NOMO-1 treated with DMSO at 0.1 percent for 48 hours (cell line): ENCODE data around the gene TBCD.

Experiments used
- DNase-seq: peaks from one replicate; lab custom pipeline; 2025; ENCODE audit not compliant: unreplicated experiment; lab: John Stamatoyannopoulos, UW

TBCD gene

GRCh38 chr17:82936768-82937171 lies 184.9 kb downstream of the TBCD start:
- no peak for DNase-seq

- DNase-seq = no peak
Observed at GRCh38 chr17:82937411-82938371, 185.8 kb downstream of the TBCD start.

- DNase-seq = no peak
Observed at GRCh38 chr17:82938486-82938872, 186.6 kb downstream of the TBCD start.

GRCh38 chr17:82938873-82939620 lies 187.2 kb downstream of the TBCD start:
- DNase-seq = no peak

DNA sequence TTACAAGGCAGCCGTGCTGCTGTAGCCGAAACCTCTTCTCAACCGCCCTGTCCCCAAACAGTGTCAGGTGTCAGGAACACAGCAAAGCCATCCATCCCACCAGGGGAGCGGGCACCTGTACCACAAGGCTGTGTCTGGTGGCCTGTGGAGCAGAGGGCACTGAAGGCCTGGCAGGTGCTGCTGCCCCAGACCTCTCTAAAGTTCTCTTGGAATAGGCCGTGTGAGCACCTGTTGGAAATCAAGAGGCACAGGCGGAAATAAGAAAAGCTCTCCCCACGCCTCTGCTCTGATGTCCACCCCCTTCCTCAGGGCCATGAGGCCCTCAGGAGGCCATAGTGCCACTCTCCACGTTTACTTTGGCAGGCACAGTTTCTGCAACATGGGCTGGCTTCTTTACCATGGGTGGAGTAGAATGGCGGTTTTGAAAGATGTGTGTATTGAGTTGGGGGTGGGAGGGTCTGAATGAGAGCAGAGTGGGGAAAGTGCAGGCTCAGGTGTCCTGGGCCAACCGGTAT lies 187.8 kb downstream of the TBCD start:
- no peak for DNase-seq

DNA sequence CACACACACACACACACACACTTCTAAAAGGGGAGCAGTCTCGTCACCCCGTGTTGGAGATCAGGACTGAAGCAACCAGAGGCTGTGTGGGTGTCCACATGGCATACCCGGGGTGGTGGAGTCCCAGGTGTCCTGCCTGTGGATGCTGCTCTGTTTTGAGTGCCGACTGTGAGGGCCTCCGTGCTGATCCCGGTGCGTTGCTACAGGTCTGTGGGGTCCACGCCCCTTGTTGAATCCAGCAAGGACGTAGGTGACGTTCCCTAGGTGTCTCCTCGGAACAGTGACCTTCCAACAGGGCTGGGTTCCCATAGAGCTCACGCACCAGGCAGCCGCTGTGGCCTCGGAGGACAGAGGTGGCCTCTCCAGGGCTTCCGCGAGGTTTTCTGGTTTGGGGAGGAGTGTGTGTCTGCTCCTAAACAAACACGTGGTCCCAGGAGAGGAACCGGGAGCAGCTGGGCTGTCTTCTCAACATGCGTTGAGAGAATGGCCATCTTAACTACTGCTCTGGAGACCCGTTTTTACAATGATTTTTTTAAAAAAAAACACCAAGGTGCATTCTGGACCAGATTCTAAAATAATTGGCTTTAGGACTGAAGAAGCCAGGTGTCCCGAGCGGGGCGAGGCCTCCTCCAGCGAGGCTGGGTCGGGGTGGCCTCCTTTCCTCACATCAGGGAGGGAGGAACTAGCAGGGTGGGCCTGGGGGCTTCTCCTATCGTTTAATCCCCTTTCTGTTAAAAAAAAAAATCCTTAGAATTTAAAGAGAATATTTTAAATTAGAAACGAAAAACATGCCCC lies 188.6 kb downstream of the TBCD start:
- no peak for DNase-seq

- no peak for DNase-seq
Observed at GRCh38 chr17:82941021-82942001, 189.4 kb downstream of the TBCD start.

DNA sequence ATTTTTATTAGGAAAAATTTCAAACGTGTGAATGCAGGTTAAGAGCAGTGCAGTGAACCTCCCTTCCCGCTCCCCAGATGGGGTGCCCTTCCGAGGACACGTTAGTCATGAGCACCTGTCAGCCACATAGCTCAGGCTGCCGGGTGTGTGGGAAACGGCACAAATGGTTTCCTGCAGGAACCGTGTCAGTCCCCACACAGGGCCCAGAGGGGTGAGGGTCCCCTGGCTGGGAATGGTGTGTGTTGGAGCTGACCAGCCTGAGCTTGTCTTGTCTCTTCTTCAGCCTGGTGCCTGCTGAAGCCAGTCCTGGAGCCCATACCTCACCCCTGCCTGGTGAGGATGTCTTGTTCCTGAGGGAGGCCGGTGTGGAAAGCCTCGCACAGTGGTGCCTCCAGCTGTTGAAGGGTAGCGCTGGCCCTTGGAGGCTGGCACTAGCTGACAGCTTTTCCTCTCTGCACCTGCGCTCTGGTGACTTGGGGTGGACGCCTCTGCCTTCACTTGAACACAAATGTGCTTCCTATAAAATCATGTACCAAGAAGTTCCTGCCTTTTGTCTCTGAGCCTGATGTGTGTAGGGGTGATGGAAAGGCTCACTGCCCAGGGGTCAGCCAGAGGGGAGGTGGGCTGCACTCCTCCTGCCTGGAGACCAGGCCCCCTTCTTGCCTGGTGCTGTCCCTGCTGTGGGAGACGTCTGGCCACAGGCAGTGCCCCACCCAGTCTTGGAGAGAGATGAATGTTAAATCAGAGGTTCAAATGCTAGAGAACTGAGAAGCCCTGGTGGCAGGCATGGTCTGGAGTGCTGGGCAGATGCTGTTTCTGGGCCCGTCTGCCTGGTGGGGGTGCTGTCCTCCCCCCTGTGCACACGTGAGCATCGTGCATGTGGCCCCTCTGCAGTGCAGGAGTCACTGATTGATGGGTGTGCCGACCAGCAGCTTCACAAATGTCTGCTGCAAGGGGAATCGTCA lies 190.6 kb downstream of the TBCD start:
- DNase-seq = no peak

GRCh38 chr17:82943339-82943738 lies 191.5 kb downstream of the TBCD start:
- DNase-seq = no peak

- no peak for DNase-seq
Observed at GRCh38 chr17:82943751-82944150, 191.9 kb downstream of the TBCD start.

GRCh38 chr17:82944990-82945389 lies 193.1 kb downstream of the TBCD start:
- DNase-seq = no peak

GRCh38 chr17:82946081-82946480 lies 194.2 kb downstream of the TBCD start:
- DNase-seq = no peak

GRCh38 chr17:82947051-82947991 lies 195.5 kb downstream of the TBCD start:
- DNase-seq = no peak

- no peak for DNase-seq
Observed at GRCh38 chr17:82948081-82948511, 196.2 kb downstream of the TBCD start.

DNA sequence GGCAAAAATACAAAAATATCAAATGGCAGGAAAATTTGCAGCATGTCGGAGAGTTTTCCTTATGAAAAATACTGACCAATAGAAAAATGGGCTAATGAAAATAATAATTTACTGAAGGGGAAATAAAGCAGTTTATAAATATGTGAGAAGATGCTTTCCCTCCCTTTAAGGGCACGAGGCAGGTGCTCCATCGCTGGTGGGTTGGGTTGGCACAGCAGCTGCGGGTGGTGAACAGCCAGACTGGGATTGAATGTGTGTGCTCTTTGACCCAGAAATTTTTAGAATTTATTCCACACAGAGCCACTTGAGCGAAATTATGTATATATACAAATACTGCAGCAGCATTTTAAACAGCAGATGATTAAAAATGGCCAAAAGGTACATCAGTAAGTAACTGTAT lies 197.1 kb downstream of the TBCD start:
- DNase-seq = no peak

- DNase-seq = no peak
Observed at GRCh38 chr17:82949361-82949760, 197.5 kb downstream of the TBCD start.

DNA sequence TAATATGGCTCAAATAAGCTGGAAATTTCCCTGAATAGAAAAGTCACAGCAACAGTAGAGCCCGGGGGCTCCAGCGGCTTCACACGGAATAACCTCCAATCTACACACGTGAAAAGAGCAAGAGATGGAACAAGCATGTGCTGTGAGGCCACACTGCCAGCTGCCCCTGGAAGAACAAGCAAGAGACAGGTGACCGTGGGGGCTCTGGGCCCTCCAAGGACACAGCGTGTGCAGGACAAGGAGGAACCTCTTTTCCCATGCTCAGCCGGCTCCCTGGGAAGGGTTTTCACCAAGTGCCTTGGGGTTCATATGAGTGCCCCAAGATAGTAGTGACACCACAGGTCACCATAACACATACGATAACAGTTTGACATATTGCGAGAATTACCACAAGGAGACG lies 198.1 kb downstream of the TBCD start:
- DNase-seq = no peak
